Measurements from ENCODE around the gene EFNA5. TPM values are rescaled to one million over a fixed set of nuclear protein-coding genes. Genes with fewer than 3 reads are reported as not detected.

Gene EFNA5
- total RNA-seq, 1 experiment from 2014 or later: 1.5 TPM

DNA sequence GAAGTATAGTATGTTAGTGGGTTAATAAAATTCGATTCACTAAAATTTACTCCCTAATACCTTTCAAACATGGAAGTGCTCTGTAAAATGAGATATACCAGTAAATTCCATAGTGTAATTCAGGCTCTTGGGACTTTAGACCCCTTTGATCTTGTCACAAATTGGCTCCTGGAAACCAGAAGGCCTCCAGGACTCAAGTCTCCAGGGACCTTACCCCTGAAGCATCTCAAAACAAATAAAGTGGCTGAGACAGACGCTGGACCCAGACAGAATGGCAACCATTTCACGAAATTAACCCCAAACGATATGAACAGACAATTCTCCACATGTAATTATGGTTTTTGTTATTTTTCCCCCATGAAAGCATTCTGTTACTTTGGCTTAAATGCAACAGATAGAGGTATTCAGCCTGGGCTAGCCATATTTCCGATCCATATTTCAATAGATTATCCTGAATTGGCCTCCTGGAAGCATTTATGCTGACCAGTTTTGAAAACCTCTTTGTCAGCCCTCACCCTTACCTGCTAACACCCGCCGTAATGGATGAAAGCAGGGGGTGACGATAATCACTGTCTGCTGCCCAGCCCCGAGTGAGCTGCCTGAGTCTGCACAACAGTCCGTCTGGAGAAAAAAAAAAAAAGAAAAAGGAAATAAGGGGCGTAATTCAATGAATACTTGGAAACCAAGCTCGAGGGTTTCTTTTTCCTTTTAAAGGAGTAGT lies 34.1 kb upstream of the EFNA5 start:
- intact Hi-C loops (cut with micrococcal nuclease; ENCODE audit: unreplicated experiment): no loop called here
- H3K4me3 Mint-ChIP-seq (ENCODE audit: unreplicated experiment): no peak overlapping the region
- no peak overlapping the region for H3K4me3 ChIP-seq (ENCODE audit: low read depth, low read length)
- H3K27me3 Mint-ChIP-seq (ENCODE audit: insufficient read depth, unreplicated experiment): peaks cover 7% of the 10 kb centered on the region
- TF ChIP-seq, protein P1, sequence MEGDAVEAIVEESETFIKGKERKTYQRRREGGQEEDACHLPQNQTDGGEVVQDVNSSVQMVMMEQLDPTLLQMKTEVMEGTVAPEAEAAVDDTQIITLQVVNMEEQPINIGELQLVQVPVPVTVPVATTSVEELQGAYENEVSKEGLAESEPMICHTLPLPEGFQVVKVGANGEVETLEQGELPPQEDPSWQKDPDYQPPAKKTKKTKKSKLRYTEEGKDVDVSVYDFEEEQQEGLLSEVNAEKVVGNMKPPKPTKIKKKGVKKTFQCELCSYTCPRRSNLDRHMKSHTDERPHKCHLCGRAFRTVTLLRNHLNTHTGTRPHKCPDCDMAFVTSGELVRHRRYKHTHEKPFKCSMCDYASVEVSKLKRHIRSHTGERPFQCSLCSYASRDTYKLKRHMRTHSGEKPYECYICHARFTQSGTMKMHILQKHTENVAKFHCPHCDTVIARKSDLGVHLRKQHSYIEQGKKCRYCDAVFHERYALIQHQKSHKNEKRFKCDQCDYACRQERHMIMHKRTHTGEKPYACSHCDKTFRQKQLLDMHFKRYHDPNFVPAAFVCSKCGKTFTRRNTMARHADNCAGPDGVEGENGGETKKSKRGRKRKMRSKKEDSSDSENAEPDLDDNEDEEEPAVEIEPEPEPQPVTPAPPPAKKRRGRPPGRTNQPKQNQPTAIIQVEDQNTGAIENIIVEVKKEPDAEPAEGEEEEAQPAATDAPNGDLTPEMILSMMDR (IDR thresholded peaks at IDR 0.05; ENCODE audit: insufficient read depth in 1 of 2, low read depth in 1 of 2, low read length in 1 of 2, severe bottlenecking in 1 of 2, unreplicated experiment in 1 of 2): no peak
- DNase-seq: no peak
- no peaks in the 10 kb centered on the region for H3K27me3 ChIP-seq (replicated peaks; ENCODE audit: control insufficient read depth, insufficient read depth, low read length)
- peaks cover 6% of the 10 kb centered on the region for H3K4me1 Mint-ChIP-seq (ENCODE audit: low read depth, unreplicated experiment)
- no peaks in the 10 kb centered on the region for H3K36me3 Mint-ChIP-seq (ENCODE audit: insufficient read depth, unreplicated experiment)
- no peaks in the 10 kb centered on the region for H3K36me3 ChIP-seq (ENCODE audit: control insufficient read depth, insufficient read depth, low read length)
- no peaks in the 10 kb centered on the region for H3K9me3 ChIP-seq
- H3K9me3 Mint-ChIP-seq (ENCODE audit: unreplicated experiment): no peaks in the 10 kb centered on the region
- POLR2A ChIA-PET: no interaction called here
- BruUV-seq (replicated peaks): no TSS peak
- no peaks in the 10 kb centered on the region for H3K4me1 ChIP-seq
- CTCF ChIA-PET: no interaction called here
- no peak overlapping the region for H3K27ac Mint-ChIP-seq (ENCODE audit: unreplicated experiment)

- Mint-ChIP-seq H3K9me3 (ENCODE audit: unreplicated experiment) (no peaks in the 10 kb centered on the region), H3K4me1 (ENCODE audit: low read depth, unreplicated experiment) (peaks cover 6% of the 10 kb centered on the region), H3K27ac (ENCODE audit: unreplicated experiment) (no peak overlapping the region), H3K27me3 (ENCODE audit: insufficient read depth, unreplicated experiment) (peaks cover 7% of the 10 kb centered on the region), H3K4me3 (ENCODE audit: unreplicated experiment) (no peak overlapping the region), H3K36me3 (ENCODE audit: insufficient read depth, unreplicated experiment) (no peaks in the 10 kb centered on the region)
- Histone ChIP-seq H3K4me1 (no peaks in the 10 kb centered on the region), H3K36me3 (ENCODE audit: control insufficient read depth, insufficient read depth, low read length) (no peaks in the 10 kb centered on the region), H3K4me3 (ENCODE audit: low read depth, low read length) (no peak overlapping the region), H3K27me3 (replicated peaks; ENCODE audit: control insufficient read depth, insufficient read depth, low read length) (no peaks in the 10 kb centered on the region), H3K9me3 (no peaks in the 10 kb centered on the region)
- intact Hi-C loops (cut with micrococcal nuclease; ENCODE audit: unreplicated experiment): no loop called here
- BruUV-seq (replicated peaks): no TSS peak
- ChIA-PET POLR2A (no interaction called here), CTCF (no interaction called here)
- TF ChIP-seq, protein P1 (IDR thresholded peaks at IDR 0.05; ENCODE audit: insufficient read depth in 1 of 2, low read depth in 1 of 2, low read length in 1 of 2, severe bottlenecking in 1 of 2, unreplicated experiment in 1 of 2): no peak
- no peak for DNase-seq
These were observed 29.7 kb upstream of the EFNA5 start for GRCh38 chr5:107700481-107700880.

GRCh38 chr5:107699425-107699824 lies 28.7 kb upstream of the EFNA5 start:
- Mint-ChIP-seq H3K27ac (ENCODE audit: unreplicated experiment) (no peak overlapping the region), H3K4me3 (ENCODE audit: unreplicated experiment) (no peak overlapping the region), H3K27me3 (ENCODE audit: insufficient read depth, unreplicated experiment) (peaks cover 5% of the 10 kb centered on the region), H3K4me1 (ENCODE audit: low read depth, unreplicated experiment) (no peaks in the 10 kb centered on the region), H3K9me3 (ENCODE audit: unreplicated experiment) (no peaks in the 10 kb centered on the region), H3K36me3 (ENCODE audit: insufficient read depth, unreplicated experiment) (no peaks in the 10 kb centered on the region)
- Histone ChIP-seq H3K27me3 (replicated peaks; ENCODE audit: control insufficient read depth, insufficient read depth, low read length) (no peaks in the 10 kb centered on the region), H3K4me1 (no peaks in the 10 kb centered on the region), H3K36me3 (ENCODE audit: control insufficient read depth, insufficient read depth, low read length) (no peaks in the 10 kb centered on the region), H3K4me3 (ENCODE audit: low read depth, low read length) (no peak overlapping the region), H3K9me3 (no peaks in the 10 kb centered on the region; the same call in 1 of the 2 replicates)
- ChIA-PET POLR2A (no interaction called here), CTCF (no interaction called here)
- intact Hi-C loops (cut with micrococcal nuclease; ENCODE audit: unreplicated experiment): no loop called here
- TF ChIP-seq, protein P1 (IDR thresholded peaks at IDR 0.05; ENCODE audit: insufficient read depth in 1 of 2, low read depth in 1 of 2, low read length in 1 of 2, severe bottlenecking in 1 of 2, unreplicated experiment in 1 of 2): no peak
- no TSS peak for BruUV-seq (replicated peaks)
- no peak for DNase-seq
